ENCODE results near the gene SLC22A17. TPM values are rescaled to one million over a fixed set of nuclear protein-coding genes. Genes with fewer than 3 reads are reported as not detected.

Gene SLC22A17
- total and polyA plus RNA-seq, 4 donors, result 1.1 to 14.6 (median 2.6) TPM

DNA sequence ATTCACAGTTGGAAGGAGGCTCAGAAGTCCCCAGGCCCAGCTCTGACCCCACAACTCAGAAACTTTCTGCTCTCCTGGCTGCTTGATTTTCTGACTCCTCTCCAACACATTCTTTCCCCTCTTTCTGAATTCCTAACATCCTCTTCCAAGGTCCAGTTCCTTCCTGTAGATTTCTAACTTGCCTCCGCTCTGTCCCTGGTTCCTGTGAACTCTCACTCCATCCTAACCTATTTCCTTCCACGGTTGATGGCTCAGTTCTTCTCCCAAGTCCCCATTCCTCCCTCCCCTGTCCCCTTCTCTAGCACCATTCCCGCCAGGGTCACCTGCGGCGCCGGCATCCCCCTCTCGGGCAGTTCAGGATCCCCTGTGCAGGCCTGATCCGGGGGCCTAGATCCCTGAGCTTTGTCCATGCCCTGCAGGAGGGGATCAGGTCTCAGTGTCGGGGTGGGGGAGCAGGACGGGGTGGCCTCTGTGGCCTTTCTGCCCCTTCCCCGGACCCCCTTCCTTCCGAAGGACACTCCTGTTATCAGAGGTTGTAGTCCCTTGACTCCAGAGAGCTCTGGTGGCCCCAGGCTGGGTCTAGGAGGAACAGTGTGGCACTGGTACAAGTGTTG lies 6.0 kb upstream of the SLC22A17 start:
- H3K36me3 ChIP-seq (ENCODE audit: control insufficient read depth in 4 of 4, insufficient read depth in 3 of 4, low read depth in 1 of 4, low read length in 3 of 4), result no peaks in the 10 kb centered on the region
- no peak for DNase-seq (ENCODE audit: low spot score)
- TF ChIP-seq, protein P1, sequence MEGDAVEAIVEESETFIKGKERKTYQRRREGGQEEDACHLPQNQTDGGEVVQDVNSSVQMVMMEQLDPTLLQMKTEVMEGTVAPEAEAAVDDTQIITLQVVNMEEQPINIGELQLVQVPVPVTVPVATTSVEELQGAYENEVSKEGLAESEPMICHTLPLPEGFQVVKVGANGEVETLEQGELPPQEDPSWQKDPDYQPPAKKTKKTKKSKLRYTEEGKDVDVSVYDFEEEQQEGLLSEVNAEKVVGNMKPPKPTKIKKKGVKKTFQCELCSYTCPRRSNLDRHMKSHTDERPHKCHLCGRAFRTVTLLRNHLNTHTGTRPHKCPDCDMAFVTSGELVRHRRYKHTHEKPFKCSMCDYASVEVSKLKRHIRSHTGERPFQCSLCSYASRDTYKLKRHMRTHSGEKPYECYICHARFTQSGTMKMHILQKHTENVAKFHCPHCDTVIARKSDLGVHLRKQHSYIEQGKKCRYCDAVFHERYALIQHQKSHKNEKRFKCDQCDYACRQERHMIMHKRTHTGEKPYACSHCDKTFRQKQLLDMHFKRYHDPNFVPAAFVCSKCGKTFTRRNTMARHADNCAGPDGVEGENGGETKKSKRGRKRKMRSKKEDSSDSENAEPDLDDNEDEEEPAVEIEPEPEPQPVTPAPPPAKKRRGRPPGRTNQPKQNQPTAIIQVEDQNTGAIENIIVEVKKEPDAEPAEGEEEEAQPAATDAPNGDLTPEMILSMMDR (IDR thresholded peaks at IDR 0.05; ENCODE audit: low read depth, low read length, missing input control), result no peak
- TF ChIP-seq GABPA (IDR thresholded peaks at IDR 0.05 in 1 of 2, conservative IDR thresholded peaks at IDR 0.05 in 1 of 2) (no peak), HNF4A (conservative IDR thresholded peaks at IDR 0.05) (no peak), FOXA2 (IDR thresholded peaks at IDR 0.05) (no peak), HNF4G (IDR thresholded peaks at IDR 0.05) (no peak), YY1 (IDR thresholded peaks at IDR 0.05) (no peak), RXRA (IDR thresholded peaks at IDR 0.05) (no peak), NR2F2 (IDR thresholded peaks at IDR 0.05) (no peak), RAD21 (IDR thresholded peaks at IDR 0.05) (no peak), TAF1 (conservative IDR thresholded peaks at IDR 0.05) (no peak), EGR1 (IDR thresholded peaks at IDR 0.05; ENCODE audit: low read depth in 2 of 2) (no peak)
- TF ChIP-seq, protein P2, sequence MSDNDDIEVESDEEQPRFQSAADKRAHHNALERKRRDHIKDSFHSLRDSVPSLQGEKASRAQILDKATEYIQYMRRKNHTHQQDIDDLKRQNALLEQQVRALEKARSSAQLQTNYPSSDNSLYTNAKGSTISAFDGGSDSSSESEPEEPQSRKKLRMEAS (IDR thresholded peaks at IDR 0.05), result no peak
- TF ChIP-seq, protein P3, sequence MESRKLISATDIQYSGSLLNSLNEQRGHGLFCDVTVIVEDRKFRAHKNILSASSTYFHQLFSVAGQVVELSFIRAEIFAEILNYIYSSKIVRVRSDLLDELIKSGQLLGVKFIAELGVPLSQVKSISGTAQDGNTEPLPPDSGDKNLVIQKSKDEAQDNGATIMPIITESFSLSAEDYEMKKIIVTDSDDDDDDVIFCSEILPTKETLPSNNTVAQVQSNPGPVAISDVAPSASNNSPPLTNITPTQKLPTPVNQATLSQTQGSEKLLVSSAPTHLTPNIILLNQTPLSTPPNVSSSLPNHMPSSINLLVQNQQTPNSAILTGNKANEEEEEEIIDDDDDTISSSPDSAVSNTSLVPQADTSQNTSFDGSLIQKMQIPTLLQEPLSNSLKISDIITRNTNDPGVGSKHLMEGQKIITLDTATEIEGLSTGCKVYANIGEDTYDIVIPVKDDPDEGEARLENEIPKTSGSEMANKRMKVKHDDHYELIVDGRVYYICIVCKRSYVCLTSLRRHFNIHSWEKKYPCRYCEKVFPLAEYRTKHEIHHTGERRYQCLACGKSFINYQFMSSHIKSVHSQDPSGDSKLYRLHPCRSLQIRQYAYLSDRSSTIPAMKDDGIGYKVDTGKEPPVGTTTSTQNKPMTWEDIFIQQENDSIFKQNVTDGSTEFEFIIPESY (IDR thresholded peaks at IDR 0.05), result no peak
- TF ChIP-seq, protein P4, sequence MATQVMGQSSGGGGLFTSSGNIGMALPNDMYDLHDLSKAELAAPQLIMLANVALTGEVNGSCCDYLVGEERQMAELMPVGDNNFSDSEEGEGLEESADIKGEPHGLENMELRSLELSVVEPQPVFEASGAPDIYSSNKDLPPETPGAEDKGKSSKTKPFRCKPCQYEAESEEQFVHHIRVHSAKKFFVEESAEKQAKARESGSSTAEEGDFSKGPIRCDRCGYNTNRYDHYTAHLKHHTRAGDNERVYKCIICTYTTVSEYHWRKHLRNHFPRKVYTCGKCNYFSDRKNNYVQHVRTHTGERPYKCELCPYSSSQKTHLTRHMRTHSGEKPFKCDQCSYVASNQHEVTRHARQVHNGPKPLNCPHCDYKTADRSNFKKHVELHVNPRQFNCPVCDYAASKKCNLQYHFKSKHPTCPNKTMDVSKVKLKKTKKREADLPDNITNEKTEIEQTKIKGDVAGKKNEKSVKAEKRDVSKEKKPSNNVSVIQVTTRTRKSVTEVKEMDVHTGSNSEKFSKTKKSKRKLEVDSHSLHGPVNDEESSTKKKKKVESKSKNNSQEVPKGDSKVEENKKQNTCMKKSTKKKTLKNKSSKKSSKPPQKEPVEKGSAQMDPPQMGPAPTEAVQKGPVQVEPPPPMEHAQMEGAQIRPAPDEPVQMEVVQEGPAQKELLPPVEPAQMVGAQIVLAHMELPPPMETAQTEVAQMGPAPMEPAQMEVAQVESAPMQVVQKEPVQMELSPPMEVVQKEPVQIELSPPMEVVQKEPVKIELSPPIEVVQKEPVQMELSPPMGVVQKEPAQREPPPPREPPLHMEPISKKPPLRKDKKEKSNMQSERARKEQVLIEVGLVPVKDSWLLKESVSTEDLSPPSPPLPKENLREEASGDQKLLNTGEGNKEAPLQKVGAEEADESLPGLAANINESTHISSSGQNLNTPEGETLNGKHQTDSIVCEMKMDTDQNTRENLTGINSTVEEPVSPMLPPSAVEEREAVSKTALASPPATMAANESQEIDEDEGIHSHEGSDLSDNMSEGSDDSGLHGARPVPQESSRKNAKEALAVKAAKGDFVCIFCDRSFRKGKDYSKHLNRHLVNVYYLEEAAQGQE (IDR thresholded peaks at IDR 0.05), result no peak
- 87% methylated on average over 12 of the region's 12 CpGs for WGBS
- no peak overlapping the region for H3K4me3 ChIP-seq (ENCODE audit: low read depth in 1 of 3, low read length in 3 of 3)
- H3K27ac ChIP-seq (ENCODE audit: low read depth in 1 of 2, low read length in 2 of 2), result no peak overlapping the region
- H3K9me3 ChIP-seq (ENCODE audit: control insufficient read depth in 4 of 4, low read length in 3 of 4), result no peaks in the 10 kb centered on the region
- H3K9ac ChIP-seq (ENCODE audit: low read depth in 1 of 2, low read length in 2 of 2), result no peak overlapping the region
- H3K4me1 ChIP-seq (ENCODE audit: control insufficient read depth in 4 of 4, insufficient read depth in 4 of 4, low read length in 3 of 4), result no peaks in the 10 kb centered on the region
- H3K27me3 ChIP-seq (ENCODE audit: control insufficient read depth in 4 of 4, insufficient read depth in 4 of 4, low read length in 3 of 4), result peaks cover 0 to 7% (median 0%) of the 10 kb centered on the region in 4 donors

DNA sequence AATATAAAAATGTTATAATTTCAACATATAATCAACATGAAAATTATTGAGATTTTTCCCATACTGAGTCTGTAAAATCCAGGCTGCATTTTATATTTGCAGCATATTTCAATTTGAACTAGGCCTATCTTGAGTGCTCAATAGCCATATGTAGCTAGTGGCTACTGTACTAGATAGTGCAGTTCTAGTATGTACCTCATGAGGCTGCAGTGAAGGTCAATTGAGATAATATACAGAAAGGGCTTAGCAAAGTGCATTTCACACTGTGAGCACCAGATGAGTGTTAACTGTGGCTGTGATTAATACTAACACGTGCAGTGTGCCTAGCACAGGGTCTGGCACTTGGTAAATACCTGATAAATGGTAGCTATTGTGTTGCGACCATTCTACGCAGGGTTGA lies 5.4 kb upstream of the SLC22A17 start:
- H3K4me3 ChIP-seq (ENCODE audit: low read depth in 1 of 3, low read length in 3 of 3), result no peak overlapping the region
- WGBS, result 80% methylated on average over 3 of the region's 3 CpGs
- peaks cover 0 to 11% (median 0%) of the 10 kb centered on the region in 4 donors for H3K27me3 ChIP-seq (ENCODE audit: control insufficient read depth in 4 of 4, insufficient read depth in 4 of 4, low read length in 3 of 4)
- no peaks in the 10 kb centered on the region for H3K4me1 ChIP-seq (ENCODE audit: control insufficient read depth in 4 of 4, insufficient read depth in 4 of 4, low read length in 3 of 4)
- no peak overlapping the region for H3K9ac ChIP-seq (ENCODE audit: low read depth in 1 of 2, low read length in 2 of 2)
- no peak overlapping the region for H3K27ac ChIP-seq (ENCODE audit: low read depth in 1 of 2, low read length in 2 of 2)
- H3K36me3 ChIP-seq (ENCODE audit: control insufficient read depth in 4 of 4, insufficient read depth in 3 of 4, low read depth in 1 of 4, low read length in 3 of 4), result no peaks in the 10 kb centered on the region
- DNase-seq (ENCODE audit: low spot score), result no peak
- no peaks in the 10 kb centered on the region for H3K9me3 ChIP-seq (ENCODE audit: control insufficient read depth in 4 of 4, low read length in 3 of 4)
- TF ChIP-seq SP1 (IDR thresholded peaks at IDR 0.05) (no peak), NR2F2 (IDR thresholded peaks at IDR 0.05) (no peak), HNF4G (IDR thresholded peaks at IDR 0.05) (no peak), JUND (IDR thresholded peaks at IDR 0.05) (no peak), FOXA2 (IDR thresholded peaks at IDR 0.05) (no peak)
- TF ChIP-seq, protein P4 (IDR thresholded peaks at IDR 0.05), result no peak
- TF ChIP-seq, protein P3 (IDR thresholded peaks at IDR 0.05), result no peak
